Measurements from ENCODE around the gene APH1A. TPM values are rescaled to one million over a fixed set of nuclear protein-coding genes. Genes with fewer than 3 reads are reported as not detected.
A peak's percentile ranks its signal among the peaks of the same experiment; 100 is the strongest.

The APH1A gene
- total RNA-seq, 6 experiments from 2014 or later, result 104 to 119 (median 107) TPM

GRCh38 chr1:150259217-150259616 lies 9.6 kb downstream of the APH1A start:
- no peak overlapping the region for H3K4me3 Mint-ChIP-seq
- TF ChIP-seq, protein P1, sequence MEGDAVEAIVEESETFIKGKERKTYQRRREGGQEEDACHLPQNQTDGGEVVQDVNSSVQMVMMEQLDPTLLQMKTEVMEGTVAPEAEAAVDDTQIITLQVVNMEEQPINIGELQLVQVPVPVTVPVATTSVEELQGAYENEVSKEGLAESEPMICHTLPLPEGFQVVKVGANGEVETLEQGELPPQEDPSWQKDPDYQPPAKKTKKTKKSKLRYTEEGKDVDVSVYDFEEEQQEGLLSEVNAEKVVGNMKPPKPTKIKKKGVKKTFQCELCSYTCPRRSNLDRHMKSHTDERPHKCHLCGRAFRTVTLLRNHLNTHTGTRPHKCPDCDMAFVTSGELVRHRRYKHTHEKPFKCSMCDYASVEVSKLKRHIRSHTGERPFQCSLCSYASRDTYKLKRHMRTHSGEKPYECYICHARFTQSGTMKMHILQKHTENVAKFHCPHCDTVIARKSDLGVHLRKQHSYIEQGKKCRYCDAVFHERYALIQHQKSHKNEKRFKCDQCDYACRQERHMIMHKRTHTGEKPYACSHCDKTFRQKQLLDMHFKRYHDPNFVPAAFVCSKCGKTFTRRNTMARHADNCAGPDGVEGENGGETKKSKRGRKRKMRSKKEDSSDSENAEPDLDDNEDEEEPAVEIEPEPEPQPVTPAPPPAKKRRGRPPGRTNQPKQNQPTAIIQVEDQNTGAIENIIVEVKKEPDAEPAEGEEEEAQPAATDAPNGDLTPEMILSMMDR (IDR thresholded peaks at IDR 0.05), result no peak
- no peak for DNase-seq
- peaks cover 16% of the 10 kb centered on the region for H3K27me3 Mint-ChIP-seq (ENCODE audit: insufficient read depth)
- H3K9me3 Mint-ChIP-seq, result no peaks in the 10 kb centered on the region
- no peaks in the 10 kb centered on the region for H3K36me3 Mint-ChIP-seq (ENCODE audit: low read depth)
- H3K4me1 Mint-ChIP-seq (ENCODE audit: low read depth), result peaks cover 37% of the 10 kb centered on the region
- H3K27ac Mint-ChIP-seq, result no peak overlapping the region

DNA sequence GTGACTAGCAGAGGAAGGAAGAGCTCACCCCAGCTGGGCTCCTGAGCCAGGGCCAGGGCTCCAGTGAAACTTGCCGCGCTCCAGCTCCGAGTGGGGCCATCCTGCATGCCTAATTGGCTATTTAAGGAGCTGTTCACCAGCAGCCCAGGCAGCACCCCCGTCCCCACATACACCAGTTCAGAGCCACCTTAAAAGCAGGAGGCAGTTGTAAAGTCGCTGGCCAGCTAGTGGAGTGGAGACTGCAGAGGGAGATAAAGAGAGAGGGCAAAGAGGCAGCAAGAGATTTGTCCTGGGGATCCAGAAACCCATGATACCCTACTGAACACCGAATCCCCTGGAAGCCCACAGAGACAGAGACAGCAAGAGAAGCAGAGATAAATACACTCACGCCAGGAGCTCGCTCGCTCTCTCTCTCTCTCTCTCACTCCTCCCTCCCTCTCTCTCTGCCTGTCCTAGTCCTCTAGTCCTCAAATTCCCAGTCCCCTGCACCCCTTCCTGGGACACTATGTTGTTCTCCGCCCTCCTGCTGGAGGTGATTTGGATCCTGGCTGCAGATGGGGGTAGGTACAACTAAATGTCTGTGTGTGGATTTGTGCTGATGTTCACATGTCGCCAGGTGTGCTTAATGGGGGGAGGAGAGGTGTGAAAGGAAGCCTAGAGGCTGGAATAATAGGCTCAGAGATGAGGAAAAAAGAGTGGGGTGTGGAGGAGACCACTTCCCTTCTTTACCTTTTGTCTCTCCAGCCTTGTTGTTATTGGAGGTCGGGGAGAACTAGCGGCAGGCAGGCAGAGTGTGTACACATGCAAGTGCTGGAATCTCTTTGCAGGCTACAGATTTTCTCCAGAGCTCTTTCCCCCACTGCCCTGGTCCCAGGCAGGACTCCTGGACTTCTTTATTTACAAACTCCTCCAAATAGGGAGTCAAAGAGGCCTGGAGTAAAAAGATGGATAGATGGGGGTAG lies 10.9 kb downstream of the APH1A start, which contains the start of gene CA14:
Gene CA14 (plus strand): TSS at position 151 of the 962 bp plus-strand sequence. CDS start 355 bp downstream, at position 506.
- Mint-ChIP-seq H3K4me1 (ENCODE audit: low read depth) (peaks cover 37% of the 10 kb centered on the region), H3K27me3 (ENCODE audit: insufficient read depth) (peaks cover 21% of the 10 kb centered on the region), H3K4me3 (peak within 1 kb of the TSS; percentile 79)

GRCh38 chr1:150256554-150257341 lies 12.1 kb downstream of the APH1A start:
- DNase-seq, result no peak
- Mint-ChIP-seq H3K27ac (peak overlapping the region; percentile 78), H3K4me1 (ENCODE audit: low read depth) (peaks cover 37% of the 10 kb centered on the region), H3K36me3 (ENCODE audit: low read depth) (no peaks in the 10 kb centered on the region), H3K4me3 (peak overlapping the region; percentile 79), H3K9me3 (no peaks in the 10 kb centered on the region), H3K27me3 (ENCODE audit: insufficient read depth) (peaks cover 21% of the 10 kb centered on the region)
- TF ChIP-seq, protein P1 (IDR thresholded peaks at IDR 0.05), result no peak

More for the DNA sequence above, 10.9 kb downstream of the APH1A start, which contains the start of gene CA14:
- Mint-ChIP-seq H3K27ac (peak within 1 kb of the TSS; percentile 78), H3K9me3 (no peaks in the 10 kb centered on the region), H3K36me3 (ENCODE audit: low read depth) (no peaks in the 10 kb centered on the region)
- no peak for DNase-seq
- TF ChIP-seq, protein P1 (IDR thresholded peaks at IDR 0.05), result no peak

GRCh38 chr1:150256198-150256553 lies 12.6 kb downstream of the APH1A start:
- peaks cover 21% of the 10 kb centered on the region for H3K27me3 Mint-ChIP-seq (ENCODE audit: insufficient read depth)
- peak overlapping the region; percentile 78 for H3K27ac Mint-ChIP-seq
- H3K4me1 Mint-ChIP-seq (ENCODE audit: low read depth), result peaks cover 37% of the 10 kb centered on the region
- peak overlapping the region; percentile 79 for H3K4me3 Mint-ChIP-seq
- TF ChIP-seq, protein P1 (IDR thresholded peaks at IDR 0.05), result peak; percentile 33
- no peaks in the 10 kb centered on the region for H3K36me3 Mint-ChIP-seq (ENCODE audit: low read depth)
- DNase-seq, result peak; percentile 8
- no peaks in the 10 kb centered on the region for H3K9me3 Mint-ChIP-seq

GRCh38 chr1:150249936-150250335 lies 18.9 kb downstream of the APH1A start:
- Mint-ChIP-seq H3K4me3 (no peak overlapping the region), H3K27me3 (ENCODE audit: insufficient read depth) (peaks cover 5% of the 10 kb centered on the region), H3K27ac (no peak overlapping the region), H3K4me1 (ENCODE audit: low read depth) (no peaks in the 10 kb centered on the region), H3K9me3 (no peaks in the 10 kb centered on the region), H3K36me3 (ENCODE audit: low read depth) (no peaks in the 10 kb centered on the region)
- no peak for DNase-seq
- TF ChIP-seq, protein P1 (IDR thresholded peaks at IDR 0.05), result no peak

Data from HFFc6 (cell line).